GM06990 (cell line): Measurements from ENCODE around the gene CYP27B1.

Experiments
- DNase-seq: peaks from one replicate; pipeline ENCODE4 v3.0.0-alpha.2; 2011; ENCODE audit not compliant: insufficient read length; ENCODE audit errors: extremely low read depth
- H3K27me3 ChIP-seq: replicated peaks from 2 replicates; pipeline ENCODE4 v1.6.0; 2011; ENCODE audit warnings: low read length; ENCODE audit not compliant: control insufficient read depth, insufficient read depth
- H3K36me3 ChIP-seq: 2 replicates; pipeline ENCODE4 v1.5.1; 2011; ENCODE audit warnings: low read length; ENCODE audit not compliant: control insufficient read depth, insufficient read depth
- H3K4me3 ChIP-seq: replicated peaks from 2 replicates; pipeline ENCODE4 v1.5.1; 2011; ENCODE audit warnings: low read depth, mild to moderate bottlenecking, control low read depth, low read length
- CTCF ChIP-seq: IDR thresholded peaks from 2 replicates; pipeline ENCODE4 v1.5.1; 2011; ENCODE audit warnings: low read length, control low read depth, mild to moderate bottlenecking, inconsistent platforms; ENCODE audit not compliant: insufficient read depth, poor library complexity, severe bottlenecking

Gene CYP27B1

GRCh38 chr12:57751432-57751787, 15.5 kb downstream of the CYP27B1 start:
- Histone ChIP-seq H3K36me3 (peaks cover 10% of the 10 kb centered on the region), H3K27me3 (no peaks in the 10 kb centered on the region), H3K4me3 (peak overlapping the region; percentile 80)
- TF ChIP-seq CTCF = no peak
- no peak for DNase-seq

GRCh38 chr12:57750561-57751431, 16.1 kb downstream of the CYP27B1 start:
- Histone ChIP-seq H3K27me3 (no peaks in the 10 kb centered on the region), H3K36me3 (peaks cover 10% of the 10 kb centered on the region), H3K4me3 (peak overlapping the region; percentile 80)
- DNase-seq = no peak
- TF ChIP-seq CTCF = no peak

GRCh38 chr12:57749061-57749460, 17.8 kb downstream of the CYP27B1 start:
- H3K36me3 ChIP-seq = peaks cover 10% of the 10 kb centered on the region
- H3K27me3 ChIP-seq = no peaks in the 10 kb centered on the region
- DNase-seq = no peak
- no peak overlapping the region for H3K4me3 ChIP-seq
- TF ChIP-seq CTCF = no peak

- Histone ChIP-seq H3K27me3 (no peaks in the 10 kb centered on the region), H3K36me3 (peaks cover 10% of the 10 kb centered on the region), H3K4me3 (peak overlapping the region; percentile 96)
- no peak for DNase-seq
- TF ChIP-seq CTCF = no peak
Measured at GRCh38 chr12:57746025-57746424, 20.9 kb downstream of the CYP27B1 start.

- DNase-seq = no peak
- H3K4me3 ChIP-seq = peak overlapping the region; percentile 96
- peaks cover 7% of the 10 kb centered on the region for H3K36me3 ChIP-seq
- no peak for TF ChIP-seq CTCF
- no peaks in the 10 kb centered on the region for H3K27me3 ChIP-seq
Measured at GRCh38 chr12:57745485-57745881, 21.4 kb downstream of the CYP27B1 start.
